KG1 (cell line): ENCODE measurements around the gene ZGRF1.
A peak's percentile ranks its signal among the peaks of the same experiment; 100 is the strongest.
"Not testable (repeated sequence)": the region's sequence is repeated elsewhere in the genome, so short reads cannot be mapped to it uniquely, and the experiment has no call there.

Experiments
- DNase-seq: peaks from one replicate; lab custom pipeline; 2025; lab: John Stamatoyannopoulos, UW

ZGRF1 gene

DNA sequence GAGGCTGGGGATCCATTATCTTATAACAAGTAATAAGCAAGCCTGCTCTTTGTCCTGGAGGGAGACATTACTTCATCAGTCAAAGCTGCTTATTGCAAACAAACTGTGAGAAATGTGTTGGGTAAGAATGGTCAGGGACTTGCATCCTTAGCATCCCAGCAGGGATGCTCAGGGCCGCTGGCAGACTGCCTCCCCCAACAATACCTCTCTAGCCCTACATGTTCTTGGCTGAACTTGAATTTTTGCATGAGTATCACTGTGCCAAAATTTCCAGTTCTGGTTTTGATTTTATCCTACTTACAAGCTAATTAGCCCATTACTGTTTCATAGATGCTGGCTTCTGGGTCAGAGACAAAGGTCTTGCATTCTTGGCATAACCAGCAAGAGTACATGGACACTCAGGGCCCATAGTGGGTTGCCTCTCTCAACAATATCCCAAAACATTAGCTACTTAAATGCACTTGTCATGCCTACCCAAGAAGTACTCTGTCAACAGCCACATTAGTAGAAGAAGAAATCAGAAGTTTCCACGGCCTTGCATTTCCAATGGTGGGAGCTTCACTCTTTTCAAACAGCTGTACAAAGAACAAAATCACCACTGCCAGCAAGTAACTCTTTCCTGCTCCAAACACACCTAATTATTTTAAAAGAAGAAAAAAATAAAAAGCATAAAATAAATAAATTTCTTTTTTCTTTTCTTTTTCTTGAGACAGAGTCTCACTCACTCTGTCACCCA, 78.9 kb downstream of the ZGRF1 start:
- DNase-seq: no peak

GRCh38 chr4:112554271-112554670, 82.4 kb downstream of the ZGRF1 start:
- DNase-seq: not testable (repeated sequence)

GRCh38 chr4:112552668-112553067, 84.0 kb downstream of the ZGRF1 start:
- DNase-seq: no peak

- no peak for DNase-seq
Measured at GRCh38 chr4:112550728-112551127, 86.0 kb downstream of the ZGRF1 start.

GRCh38 chr4:112546476-112546875, 90.2 kb downstream of the ZGRF1 start:
- DNase-seq: no peak

DNA sequence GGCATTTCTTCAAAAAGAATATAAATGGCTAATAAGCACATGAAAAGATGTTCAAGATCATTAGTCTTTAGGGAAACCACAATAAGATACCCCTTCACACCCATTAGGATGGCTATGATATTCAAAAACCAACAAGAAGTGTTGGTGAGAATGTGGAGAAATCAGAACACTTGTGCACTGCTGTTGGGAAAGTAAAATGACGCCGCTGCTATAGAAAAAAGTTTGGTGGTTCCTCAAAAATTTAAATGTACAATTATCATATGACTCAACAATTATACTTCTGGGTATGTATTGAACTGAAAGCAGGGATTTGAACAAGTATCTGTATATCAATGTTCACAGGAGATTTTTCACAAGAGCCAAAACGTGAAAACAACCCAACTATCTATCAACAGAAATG, 91.4 kb downstream of the ZGRF1 start:
- DNase-seq: no peak

- DNase-seq: no peak
Measured at GRCh38 chr4:112540695-112541094, 96.0 kb downstream of the ZGRF1 start.

- DNase-seq: no peak
Measured at GRCh38 chr4:112536123-112536522, 100.6 kb downstream of the ZGRF1 start.

DNA sequence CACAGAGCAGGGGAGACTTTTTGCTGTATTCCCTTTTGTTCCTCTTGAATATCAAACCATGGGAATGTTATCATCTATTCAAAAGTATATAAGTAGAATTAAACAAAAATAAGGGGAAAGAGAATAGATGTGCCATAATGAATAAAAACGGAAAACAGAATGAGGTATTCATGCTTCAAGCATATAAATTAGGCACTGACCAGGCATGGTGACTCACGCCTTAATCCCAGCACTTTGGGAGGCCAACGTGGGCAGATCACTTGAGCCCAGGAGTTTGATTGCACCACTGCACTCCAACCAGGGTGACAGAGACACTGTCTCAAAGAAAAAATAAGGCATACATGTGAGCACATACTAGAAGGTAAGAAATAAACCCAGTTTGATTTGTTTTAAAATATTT, 104.4 kb downstream of the ZGRF1 start:
- DNase-seq: no peak

DNA sequence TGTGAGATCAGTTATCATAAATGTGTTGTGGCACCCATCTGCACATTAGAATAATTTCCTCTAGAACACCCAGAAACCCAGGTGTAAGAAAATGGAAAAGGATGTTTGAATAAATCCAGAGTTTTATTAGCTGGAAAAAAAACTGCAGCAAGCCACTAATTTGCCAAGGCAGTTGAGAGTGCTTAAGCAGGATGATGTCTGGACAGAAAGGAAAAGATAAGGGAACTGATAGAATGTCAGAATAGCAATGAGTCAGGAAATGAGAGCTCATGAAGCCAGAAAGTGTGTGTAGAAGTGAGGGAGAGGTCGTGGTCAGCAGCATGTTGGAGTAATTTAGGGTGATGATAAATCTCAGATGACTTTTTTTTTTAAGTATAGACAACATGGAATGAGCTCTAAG, 105.6 kb downstream of the ZGRF1 start:
- no peak for DNase-seq

- DNase-seq: no peak
Measured at GRCh38 chr4:112526061-112526460, 110.6 kb downstream of the ZGRF1 start.

GRCh38 chr4:112523764-112524505, 112.8 kb downstream of the ZGRF1 start:
- peak; percentile 35 for DNase-seq

- peak; percentile 40 for DNase-seq
Measured at GRCh38 chr4:112523008-112523721, 113.5 kb downstream of the ZGRF1 start.

DNA sequence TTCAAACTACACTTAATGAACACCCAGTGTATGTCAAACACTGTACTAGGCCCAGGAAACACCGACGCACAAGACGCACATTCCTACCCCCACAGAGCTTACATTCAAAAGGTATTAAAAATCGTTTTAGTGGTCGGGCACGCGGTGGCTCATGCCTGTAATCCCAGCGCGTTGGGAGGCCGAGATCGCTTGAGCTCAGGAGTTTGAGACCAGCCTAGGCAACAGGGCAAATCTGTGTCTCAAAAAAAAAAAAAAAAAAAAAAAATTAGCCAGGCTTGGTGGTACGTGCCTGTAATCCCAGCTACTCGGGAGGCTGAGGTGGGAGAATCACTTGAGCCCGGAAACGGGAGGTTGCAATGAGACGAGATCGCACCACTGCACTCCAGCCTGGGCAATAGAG, 114.3 kb downstream of the ZGRF1 start:
- not testable (repeated sequence) for DNase-seq

DNA sequence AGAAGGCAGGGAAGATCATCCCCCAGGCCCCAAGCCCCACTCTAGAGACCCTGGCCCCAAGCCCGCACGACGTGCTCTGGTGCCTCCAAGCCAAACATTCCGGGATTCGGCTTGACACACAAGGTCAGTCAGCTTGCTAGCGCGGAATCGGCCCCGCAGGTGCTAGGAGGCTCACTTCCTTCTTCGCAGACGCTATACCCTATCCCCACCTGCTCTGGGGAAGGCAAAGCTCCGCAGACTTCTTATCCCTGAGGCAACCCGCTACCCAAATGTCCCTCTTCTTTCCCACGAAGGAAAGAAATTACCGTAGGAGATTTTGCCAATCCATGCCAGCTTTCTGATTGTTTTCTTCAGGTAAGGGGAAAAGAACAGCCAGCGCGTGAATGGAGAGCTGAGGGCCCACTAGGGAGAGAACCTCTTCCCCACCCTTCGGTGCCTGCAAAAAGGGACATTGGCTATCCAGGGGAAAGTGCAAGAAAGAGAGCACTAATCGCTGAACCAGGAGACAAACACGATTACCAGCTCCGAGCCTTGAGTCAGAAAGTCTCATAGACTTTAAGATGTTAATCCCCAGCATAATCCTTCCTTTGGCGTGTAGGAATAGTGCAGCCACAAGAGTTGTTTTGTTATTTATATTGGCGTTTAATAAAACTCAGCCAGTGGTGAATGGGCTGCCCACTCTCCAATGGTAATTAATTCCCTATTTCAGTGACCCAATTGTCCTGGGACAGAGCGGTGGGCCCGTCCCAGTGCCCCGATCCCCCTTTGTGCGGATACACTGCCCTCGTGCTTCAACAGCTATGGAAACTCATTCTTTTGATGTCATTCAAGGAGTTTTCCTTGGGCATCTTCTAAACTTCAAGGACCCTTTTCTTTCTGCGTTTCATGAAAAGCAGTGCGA, 115.3 kb downstream of the ZGRF1 start:
- no peak for DNase-seq

DNA sequence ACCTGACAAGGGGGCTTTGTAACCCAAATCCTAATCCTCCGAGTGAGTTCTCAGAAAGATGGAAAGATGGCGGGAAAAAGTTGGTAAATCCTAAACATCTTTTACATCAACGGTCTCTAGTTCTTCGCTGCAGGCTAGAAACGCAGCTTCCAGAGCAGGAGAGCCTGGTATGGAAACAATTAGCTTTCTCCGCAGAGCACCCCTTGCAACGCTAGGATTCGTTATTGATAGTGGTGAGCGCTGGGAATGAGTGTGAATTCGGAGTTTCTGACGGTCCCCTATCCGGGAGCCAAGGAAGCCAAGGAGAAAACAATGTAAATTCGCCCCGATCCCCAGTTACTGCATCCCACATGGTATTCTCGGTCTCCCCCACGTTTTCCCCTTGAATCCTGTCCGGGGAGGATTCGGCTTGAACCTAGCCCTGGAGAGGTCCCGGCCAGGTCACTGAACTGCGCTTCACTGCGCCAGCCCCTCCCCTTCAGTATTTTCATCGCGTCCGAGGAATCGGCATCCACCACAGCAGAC, 116.0 kb downstream of the ZGRF1 start:
- no peak for DNase-seq

- DNase-seq: no peak
Measured at GRCh38 chr4:112519689-112520597, 116.8 kb downstream of the ZGRF1 start.

- no peak for DNase-seq
Measured at GRCh38 chr4:112518675-112519074, 118.0 kb downstream of the ZGRF1 start.

DNA sequence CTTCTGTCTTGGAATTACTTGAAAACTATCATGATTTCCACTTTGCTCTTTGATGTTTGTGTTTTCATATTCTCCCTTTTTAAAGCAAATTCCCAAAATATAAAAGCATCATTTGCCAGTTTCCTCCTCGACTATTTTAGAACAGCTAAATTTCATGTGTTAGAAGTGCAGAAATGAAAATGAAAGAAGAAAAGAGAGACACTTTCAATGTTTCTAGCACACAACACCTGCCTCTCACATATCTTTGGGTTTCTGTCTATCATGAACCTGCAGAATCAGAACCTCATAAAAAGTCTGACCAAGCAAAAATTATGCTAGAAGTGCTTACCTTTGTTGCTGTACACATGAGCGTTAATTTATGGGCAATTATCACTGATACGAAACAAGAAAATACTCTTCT, 118.8 kb downstream of the ZGRF1 start:
- DNase-seq: no peak

GRCh38 chr4:112517067-112517634, 119.6 kb downstream of the ZGRF1 start:
- DNase-seq: no peak
